ENCODE data around the gene MAT2B. TPM values are rescaled to one million over a fixed set of nuclear protein-coding genes. Genes with fewer than 3 reads are reported as not detected.

Gene MAT2B
- polyA plus RNA-seq, 2 of the 4 experiments (the other 2 are of a cell fraction) = 58.6 to 74.0 TPM

- FAIRE-seq (no peak), DNase-seq (ENCODE audit: low read depth in 1 of 2, low spot score in 1 of 2) (no peak), ATAC-seq (no peak)
- 37% methylated on average over 4 of the region's 4 CpGs for WGBS (ENCODE audit: missing lambda C conversion rate)
- TF ChIP-seq CBX8 (IDR thresholded peaks at IDR 0.05) = no peak
- TF ChIP-seq NPAS2 (CRISPR knock-in tag; IDR thresholded peaks at IDR 0.05; ENCODE audit: borderline replicate concordance) = no peak
- no peak for TF ChIP-seq MAZ (IDR thresholded peaks at IDR 0.05; ENCODE audit: borderline replicate concordance, low read depth, low read length)
- TF ChIP-seq HOXB13 (CRISPR knock-in tag; IDR thresholded peaks at IDR 0.05; ENCODE audit: low read depth) = no peak
- no peak for TF ChIP-seq HOXA7 (CRISPR knock-in tag; IDR thresholded peaks at IDR 0.05)
- no peak for TF ChIP-seq POLR2AphosphoS2 (conservative IDR thresholded peaks at IDR 0.05; ENCODE audit: low read length)
- no peak for TF ChIP-seq SREBF2 (IDR thresholded peaks at IDR 0.05)
- TF ChIP-seq EHMT2 (IDR thresholded peaks at IDR 0.05; ENCODE audit: low read depth) = no peak
- no peak for TF ChIP-seq JUNB (IDR thresholded peaks at IDR 0.05)
- no peak for TF ChIP-seq ZFP36 (IDR thresholded peaks at IDR 0.05; ENCODE audit: borderline replicate concordance, partially characterized antibody)
- TF ChIP-seq FOXS1 (CRISPR knock-in tag; IDR thresholded peaks at IDR 0.05) = no peak
- no peak for TF ChIP-seq RNF2 (IDR thresholded peaks at IDR 0.05; ENCODE audit: borderline replicate concordance, low read depth)
- TF ChIP-seq HES2 (IDR thresholded peaks at IDR 0.05) = no peak
- no peak for TF ChIP-seq FOSB (CRISPR knock-in tag; IDR thresholded peaks at IDR 0.05)
- TF ChIP-seq, protein P1, sequence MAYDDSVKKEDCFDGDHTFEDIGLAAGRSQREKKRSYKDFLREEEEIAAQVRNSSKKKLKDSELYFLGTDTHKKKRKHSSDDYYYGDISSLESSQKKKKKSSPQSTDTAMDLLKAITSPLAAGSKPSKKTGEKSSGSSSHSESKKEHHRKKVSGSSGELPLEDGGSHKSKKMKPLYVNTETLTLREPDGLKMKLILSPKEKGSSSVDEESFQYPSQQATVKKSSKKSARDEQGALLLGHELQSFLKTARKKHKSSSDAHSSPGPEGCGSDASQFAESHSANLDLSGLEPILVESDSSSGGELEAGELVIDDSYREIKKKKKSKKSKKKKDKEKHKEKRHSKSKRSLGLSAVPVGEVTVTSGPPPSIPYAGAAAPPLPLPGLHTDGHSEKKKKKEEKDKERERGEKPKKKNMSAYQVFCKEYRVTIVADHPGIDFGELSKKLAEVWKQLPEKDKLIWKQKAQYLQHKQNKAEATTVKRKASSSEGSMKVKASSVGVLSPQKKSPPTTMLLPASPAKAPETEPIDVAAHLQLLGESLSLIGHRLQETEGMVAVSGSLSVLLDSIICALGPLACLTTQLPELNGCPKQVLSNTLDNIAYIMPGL (CRISPR knock-in tag; IDR thresholded peaks at IDR 0.05; ENCODE audit: borderline replicate concordance) = no peak
- no peak for TF ChIP-seq CHD4 (IDR thresholded peaks at IDR 0.05; ENCODE audit: borderline replicate concordance)
- no peak for TF ChIP-seq RFX5 (IDR thresholded peaks at IDR 0.05)
- TF ChIP-seq, protein P2, sequence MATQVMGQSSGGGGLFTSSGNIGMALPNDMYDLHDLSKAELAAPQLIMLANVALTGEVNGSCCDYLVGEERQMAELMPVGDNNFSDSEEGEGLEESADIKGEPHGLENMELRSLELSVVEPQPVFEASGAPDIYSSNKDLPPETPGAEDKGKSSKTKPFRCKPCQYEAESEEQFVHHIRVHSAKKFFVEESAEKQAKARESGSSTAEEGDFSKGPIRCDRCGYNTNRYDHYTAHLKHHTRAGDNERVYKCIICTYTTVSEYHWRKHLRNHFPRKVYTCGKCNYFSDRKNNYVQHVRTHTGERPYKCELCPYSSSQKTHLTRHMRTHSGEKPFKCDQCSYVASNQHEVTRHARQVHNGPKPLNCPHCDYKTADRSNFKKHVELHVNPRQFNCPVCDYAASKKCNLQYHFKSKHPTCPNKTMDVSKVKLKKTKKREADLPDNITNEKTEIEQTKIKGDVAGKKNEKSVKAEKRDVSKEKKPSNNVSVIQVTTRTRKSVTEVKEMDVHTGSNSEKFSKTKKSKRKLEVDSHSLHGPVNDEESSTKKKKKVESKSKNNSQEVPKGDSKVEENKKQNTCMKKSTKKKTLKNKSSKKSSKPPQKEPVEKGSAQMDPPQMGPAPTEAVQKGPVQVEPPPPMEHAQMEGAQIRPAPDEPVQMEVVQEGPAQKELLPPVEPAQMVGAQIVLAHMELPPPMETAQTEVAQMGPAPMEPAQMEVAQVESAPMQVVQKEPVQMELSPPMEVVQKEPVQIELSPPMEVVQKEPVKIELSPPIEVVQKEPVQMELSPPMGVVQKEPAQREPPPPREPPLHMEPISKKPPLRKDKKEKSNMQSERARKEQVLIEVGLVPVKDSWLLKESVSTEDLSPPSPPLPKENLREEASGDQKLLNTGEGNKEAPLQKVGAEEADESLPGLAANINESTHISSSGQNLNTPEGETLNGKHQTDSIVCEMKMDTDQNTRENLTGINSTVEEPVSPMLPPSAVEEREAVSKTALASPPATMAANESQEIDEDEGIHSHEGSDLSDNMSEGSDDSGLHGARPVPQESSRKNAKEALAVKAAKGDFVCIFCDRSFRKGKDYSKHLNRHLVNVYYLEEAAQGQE (IDR thresholded peaks at IDR 0.05) = no peak
- no peak for TF ChIP-seq POLR2A (IDR thresholded peaks at IDR 0.05; ENCODE audit: low read length)
- POLR2A ChIA-PET = no interaction called here
- Histone ChIP-seq H3K27ac (no peak overlapping the region), H3K4me3 (no peak overlapping the region), H3K9me3 (no peaks in the 10 kb centered on the region), H3K4me1 (no peaks in the 10 kb centered on the region), H3K4me2 (no peak overlapping the region)
- CTCF ChIA-PET = interaction anchor here (0.5 to 1.5 kb wide), 2 partner anchors 20 to 111 kb away, joined by 3 to 4 read pairs; no protein-coding TSS in a partner anchor
Measured at GRCh38 chr5:163544041-163544440, 38.6 kb downstream of the MAT2B start.

DNA sequence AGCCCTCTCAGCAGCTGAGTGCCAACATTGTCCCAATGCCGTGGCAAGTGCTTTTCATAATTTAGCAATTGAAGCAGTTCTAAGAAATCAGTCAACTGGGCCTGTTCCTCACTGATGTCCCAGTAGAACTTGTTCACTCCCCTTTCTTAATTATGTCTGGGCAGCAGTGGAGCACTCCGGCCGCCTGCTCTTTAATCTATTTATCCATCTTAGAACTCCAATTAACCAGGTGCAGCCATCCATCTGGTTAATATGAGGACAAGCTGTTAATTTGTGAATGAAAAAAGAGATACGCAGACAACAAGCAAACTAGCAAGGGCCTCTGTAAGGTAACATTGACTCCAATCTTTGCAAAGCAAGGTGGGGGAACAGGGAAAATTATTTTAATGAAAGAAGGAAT lies 39.4 kb downstream of the MAT2B start:
- H3K4me2 ChIP-seq = no peak overlapping the region
- WGBS (ENCODE audit: missing lambda C conversion rate) = 54% methylated on average over 4 of the region's 4 CpGs
- DNase-seq (ENCODE audit: low read depth in 1 of 2, low spot score in 1 of 2) = no peak
- POLR2A ChIA-PET = no interaction called here
- H3K9me3 ChIP-seq = no peaks in the 10 kb centered on the region
- H3K27ac ChIP-seq = no peak overlapping the region
- CTCF ChIA-PET = interaction anchor here (1.4 to 1.5 kb wide), 2 partner anchors 14 to 19 kb away, joined by 3 to 4 read pairs; no protein-coding TSS in a partner anchor
- no peak overlapping the region for H3K4me3 ChIP-seq
- no peak for ATAC-seq
- no peaks in the 10 kb centered on the region for H3K4me1 ChIP-seq
- no peak for FAIRE-seq
- TF ChIP-seq CEBPB (IDR thresholded peaks at IDR 0.05) (no peak), KDM5A (IDR thresholded peaks at IDR 0.05) (no peak), CTCF (IDR thresholded peaks at IDR 0.05) (no peak), CBX2 (IDR thresholded peaks at IDR 0.05; ENCODE audit: borderline replicate concordance, low read depth) (no peak), RARB (CRISPR knock-in tag; IDR thresholded peaks at IDR 0.05) (no peak), SREBF2 (IDR thresholded peaks at IDR 0.05) (no peak), JUNB (IDR thresholded peaks at IDR 0.05) (no peak), FOSB (CRISPR knock-in tag; IDR thresholded peaks at IDR 0.05) (no peak), MYC (IDR thresholded peaks at IDR 0.05; ENCODE audit: borderline replicate concordance, low read length) (no peak)
- TF ChIP-seq, protein P3, sequence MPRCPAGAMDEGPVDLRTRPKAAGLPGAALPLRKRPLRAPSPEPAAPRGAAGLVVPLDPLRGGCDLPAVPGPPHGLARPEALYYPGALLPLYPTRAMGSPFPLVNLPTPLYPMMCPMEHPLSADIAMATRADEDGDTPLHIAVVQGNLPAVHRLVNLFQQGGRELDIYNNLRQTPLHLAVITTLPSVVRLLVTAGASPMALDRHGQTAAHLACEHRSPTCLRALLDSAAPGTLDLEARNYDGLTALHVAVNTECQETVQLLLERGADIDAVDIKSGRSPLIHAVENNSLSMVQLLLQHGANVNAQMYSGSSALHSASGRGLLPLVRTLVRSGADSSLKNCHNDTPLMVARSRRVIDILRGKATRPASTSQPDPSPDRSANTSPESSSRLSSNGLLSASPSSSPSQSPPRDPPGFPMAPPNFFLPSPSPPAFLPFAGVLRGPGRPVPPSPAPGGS (IDR thresholded peaks at IDR 0.05) = no peak
- TF ChIP-seq, protein P2 (IDR thresholded peaks at IDR 0.05) = no peak
